SHP77 treated with DMSO at 0.1 percent for 48 hours (cell line): Measurements from ENCODE around the gene CKS1B.

Source experiments
- DNase-seq: peaks from one replicate; lab custom pipeline; 2025; lab: John Stamatoyannopoulos, UW

The CKS1B gene

DNA sequence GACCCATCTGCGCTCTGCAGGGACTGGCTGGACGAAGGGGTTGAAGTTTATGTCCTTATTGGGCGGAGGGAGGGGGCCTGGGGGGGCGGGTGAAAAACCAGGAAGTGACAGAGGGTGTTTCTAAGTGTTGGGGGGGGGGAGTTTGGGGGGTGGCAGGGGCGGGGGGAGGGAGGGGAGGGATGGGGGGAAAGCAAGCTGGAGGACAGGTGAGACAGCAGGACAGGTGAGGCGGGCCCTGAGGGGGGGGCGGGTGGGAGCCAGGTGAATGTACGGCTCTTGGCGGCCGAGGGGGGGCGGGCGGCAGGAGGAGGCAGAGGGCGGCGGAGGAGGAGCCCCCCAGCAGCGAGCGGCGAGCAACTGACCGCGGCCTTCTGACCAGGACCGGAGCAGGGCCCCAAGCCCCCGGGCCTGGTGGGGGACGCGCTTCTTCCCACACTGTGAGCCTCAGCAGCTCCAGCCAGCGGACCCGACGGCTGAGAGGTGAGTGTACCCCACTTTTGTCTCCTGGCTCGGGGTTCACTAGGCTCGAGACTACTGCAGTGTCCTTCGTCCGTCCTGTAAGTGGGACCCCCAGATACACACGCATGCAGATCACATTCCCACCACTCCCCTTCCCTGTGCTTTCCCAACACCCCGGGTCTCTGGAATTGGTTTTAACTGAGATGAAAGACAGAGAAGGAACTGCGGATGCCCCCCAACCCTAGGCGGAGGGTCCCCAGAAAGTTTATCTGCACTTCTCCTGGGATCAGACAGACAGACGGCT, 28.2 kb downstream of the CKS1B start, which contains the start of gene ZBTB7B:
Gene ZBTB7B (plus strand): TSS at position 339 of the 763 bp plus-strand sequence. CDS start 11,859 bp downstream, outside the sequence.
- DNase-seq, result no peak

DNA sequence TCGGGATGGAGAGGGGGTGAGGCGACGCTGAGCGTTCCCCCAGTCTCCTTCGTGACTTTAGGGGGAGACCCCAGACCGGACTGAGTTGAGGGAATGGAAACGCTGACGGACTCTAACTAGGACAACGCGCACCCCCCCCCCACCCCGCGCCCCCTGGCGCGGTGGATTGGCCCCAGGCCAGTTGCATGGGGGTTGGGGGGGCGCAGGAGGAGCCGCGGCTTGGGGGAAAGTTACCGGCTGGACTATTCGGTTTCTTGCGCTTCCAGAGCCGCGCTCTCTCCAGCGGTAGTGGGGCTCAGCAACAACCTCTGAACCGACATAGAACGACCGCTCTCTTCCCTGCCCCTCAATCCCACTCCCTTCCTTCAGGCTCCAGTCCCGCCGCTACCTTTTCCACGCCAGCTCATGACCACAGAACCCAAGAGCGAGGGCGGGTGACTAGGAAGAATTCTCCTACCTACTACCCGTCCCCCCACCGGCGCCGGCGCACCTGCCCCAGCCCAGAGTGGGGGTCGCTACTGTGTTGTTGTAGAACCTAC, 28.8 kb downstream of the CKS1B start:
- no peak for DNase-seq

DNA sequence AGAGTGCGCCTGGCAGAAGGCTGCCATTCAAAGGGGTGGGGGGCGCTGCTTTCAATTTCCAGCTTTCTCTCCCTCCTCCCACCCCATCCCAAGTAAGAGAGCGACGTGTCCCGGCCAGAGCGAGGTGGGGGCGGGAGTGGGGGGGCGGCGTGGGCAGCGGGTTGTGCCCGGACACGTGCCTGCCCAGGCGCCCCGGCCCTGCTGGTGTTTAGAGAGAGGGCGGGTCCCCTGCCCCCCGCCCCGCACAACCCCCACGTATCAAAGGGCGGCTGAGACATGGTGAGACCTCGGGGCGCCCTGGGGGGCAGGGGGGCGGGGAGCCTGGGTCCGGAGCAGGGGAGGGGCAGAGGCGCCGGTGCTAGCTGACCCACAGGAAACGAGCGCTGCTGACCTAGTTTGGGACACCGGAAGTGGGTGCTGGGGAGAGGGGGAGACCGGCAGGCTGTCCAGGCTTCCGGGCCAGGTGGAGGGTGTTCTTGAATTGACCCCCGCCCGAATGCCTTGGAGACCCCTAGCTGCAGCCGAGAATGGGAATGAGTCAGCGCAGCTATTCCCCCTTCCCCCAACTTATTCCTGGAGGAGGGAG, 29.4 kb downstream of the CKS1B start:
- peak; percentile 57 for DNase-seq

DNA sequence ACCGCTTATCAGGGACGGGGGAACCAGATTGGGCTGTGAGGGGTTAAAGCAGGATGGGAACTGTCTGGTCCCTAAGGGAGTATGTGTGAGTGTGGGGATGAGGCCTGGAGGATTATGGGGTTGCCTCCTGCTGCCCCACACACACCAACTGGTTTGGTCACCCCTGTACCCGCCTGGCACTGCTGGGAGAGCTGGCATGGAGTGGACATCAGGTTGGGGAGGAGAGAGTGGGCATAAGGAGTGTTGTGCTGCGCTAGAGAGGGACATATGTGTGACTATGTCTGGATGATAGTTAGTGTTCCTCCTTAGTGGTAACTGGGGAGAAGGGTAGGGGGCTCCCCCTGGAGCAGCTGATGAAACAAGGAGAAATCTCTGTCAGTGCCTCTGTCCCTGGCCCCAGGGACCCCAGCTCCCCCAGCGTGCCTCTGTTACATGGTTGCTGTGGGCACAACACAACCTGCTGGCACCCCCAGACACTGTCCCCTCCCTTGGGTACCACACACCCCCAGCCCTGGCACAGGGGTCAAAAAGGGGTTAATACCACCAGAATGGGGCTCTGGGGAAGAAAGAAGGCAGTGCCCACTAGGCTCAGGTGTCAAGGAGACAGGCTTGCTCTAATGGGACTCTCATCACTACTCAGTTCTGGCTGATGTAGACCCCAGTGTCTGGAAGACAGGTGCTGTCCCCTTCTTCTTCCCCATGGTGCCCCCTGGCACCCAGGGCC, 30.0 kb downstream of the CKS1B start:
- no peak for DNase-seq

DNA sequence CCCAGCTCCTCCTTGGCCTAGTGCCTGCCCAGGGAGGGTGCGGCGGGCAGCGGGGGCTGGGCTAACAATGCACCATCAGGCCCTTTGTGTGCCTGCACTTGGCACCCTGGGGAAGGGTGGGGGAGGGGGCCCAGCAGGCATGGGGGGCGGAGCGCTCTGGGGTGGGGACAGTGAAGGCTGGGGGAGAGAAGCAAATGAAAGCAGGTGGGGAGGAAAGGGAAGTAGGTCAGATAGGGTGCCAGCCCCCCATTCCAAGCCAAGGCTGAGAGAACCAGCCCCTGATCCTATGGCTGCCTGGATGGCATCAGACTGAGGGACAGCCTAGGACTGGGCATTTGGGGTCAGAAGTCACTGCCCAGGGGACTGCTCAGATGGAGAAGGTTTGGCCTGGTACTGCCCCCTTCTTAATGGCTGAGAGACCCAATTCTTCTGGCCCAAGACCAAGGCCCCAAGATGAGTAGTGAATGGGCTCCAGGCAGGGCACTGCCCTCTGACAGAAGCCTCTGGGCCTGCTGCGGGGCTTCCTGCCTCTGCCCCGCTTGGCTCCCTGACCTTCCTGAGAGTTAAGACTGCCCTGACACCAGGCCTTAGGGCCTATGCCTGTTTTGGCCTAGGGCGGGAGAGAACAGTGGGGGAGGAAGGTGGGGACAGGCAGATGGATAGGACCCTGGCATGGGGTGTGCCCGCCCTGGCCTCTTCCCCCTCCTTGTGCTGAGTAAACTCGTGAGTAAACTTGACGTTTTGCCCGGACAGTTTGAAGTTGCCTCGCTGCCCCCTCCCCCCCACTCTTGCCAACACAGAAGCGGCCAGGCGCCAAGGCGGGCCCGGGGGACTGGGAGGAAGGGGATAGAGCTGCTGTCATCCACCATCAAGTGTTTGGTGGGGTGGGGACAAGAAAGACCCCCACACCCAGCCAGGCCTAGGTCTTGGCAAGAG, 30.9 kb downstream of the CKS1B start:
- DNase-seq, result no peak

DNA sequence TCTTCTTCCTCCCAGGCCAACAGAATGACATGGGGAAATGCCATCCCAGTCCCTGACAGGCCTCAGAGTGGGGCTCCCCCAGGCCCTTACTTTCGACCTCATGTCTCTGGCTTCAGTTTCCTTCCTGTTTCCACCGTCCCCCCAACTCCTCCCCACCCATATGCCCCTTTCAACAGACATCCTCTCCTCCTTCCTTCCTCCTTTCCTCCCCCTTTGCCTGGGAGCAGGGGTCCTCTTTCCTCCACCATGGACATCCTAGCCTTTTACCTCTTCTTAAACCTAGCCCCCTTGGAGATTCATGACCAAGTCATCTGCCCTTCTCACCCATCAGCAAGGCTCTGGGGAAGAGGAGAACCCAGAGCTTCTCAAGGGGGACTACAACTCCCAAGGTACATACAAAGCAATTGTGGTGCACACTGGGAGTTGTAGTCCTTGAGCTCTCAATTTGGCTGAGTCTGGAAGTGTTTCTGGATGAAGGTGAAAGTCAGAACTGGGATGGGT, 32.2 kb downstream of the CKS1B start:
- DNase-seq, result no peak

DNA sequence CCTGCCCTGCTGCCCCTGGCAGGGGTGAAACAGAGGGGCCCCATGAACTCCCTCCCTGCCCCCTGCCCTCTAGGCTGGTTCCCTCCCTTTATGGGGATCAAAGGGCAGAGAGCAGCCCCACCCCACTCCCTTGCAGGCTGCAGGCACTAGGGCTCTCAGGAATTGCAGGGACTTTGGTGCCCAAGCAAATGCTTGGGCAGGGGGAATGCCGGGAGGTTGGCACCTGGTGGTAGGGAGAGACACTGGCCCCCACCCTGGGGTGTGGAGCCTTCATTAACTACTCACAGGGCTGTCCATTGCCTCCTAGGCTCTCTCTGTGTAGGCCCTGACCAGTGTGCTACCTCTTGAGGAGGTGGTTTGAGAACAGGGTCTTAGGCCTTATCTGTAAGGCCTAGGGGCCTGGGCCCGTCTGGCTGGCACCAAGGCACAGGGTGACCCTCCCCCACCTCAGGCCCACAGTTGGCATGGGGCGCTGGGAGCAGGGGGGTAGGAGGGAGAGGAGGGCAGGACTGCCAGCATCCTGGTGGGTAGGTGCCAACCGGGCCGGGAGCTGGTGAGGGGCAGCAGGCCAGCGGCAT, 32.9 kb downstream of the CKS1B start:
- no peak for DNase-seq

DNA sequence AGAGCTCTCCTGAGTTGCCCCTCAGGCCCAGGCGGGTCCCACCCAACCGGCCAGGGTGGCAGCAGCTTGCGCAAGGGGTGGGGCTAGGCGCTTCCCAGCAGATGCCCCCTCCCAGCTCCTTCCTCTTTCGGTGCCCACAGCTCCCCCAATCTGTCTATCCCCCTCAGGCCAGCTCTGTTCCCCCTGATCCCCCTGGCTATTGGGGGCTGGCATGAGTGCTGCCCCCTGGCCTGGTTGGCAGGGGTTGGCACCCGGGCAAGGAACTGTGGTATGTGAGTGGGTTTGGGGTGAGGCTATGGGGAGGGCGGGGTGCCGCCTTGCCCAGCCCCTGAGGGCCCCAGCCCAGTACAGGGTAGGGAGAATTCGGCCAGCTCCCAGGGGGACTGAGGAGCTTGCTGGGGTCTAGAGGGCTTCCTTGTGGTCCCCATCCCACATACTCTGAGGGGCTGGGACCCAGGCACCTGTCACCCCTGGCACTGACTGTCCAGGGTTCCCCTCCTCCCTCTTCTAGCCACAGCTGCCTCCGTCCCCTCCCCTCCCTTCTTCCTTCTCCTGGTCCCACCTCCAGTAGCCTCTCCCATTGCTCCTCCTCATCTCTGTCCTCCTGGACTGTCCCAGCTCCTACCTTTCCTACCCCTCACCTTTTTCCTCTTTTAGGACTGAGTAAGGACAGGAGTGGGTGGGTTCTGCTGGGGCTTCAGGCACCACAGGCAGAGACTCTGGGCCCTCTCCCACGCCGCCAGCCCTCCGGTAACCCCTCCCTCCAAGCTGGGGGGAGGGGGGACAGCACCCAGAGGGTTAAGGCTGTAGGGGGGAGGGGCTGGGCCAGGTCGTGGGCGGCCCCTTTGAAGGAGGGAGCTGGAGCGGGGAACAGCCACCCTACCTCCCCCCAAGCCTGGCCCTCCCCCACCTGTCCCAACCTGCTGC, 33.8 kb downstream of the CKS1B start:
- DNase-seq, result no peak

DNA sequence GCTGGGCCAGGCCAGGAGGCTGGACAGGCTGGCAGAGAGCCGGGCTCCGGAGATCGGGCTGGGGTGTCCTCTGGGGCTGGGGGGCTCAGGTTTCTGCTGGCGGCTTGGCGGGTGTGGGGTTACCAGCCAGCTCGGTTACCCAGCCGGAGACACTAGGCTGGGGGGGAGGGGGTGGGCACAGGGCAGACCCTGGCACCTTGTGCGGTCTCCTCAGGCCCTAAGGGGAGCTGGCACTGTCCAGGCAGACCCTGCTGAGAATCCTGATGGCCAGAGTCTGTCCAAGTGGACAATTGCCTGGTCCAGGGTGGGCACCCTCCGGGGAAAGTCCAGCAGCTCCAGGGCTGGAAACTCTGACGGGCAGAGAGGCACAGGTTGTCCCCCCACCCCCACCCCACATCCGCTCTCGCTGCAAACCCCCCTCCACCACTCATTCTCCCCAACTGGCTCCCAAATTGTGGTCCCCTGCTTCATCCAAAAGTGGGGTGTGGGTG, 34.8 kb downstream of the CKS1B start:
- DNase-seq, result no peak

DNA sequence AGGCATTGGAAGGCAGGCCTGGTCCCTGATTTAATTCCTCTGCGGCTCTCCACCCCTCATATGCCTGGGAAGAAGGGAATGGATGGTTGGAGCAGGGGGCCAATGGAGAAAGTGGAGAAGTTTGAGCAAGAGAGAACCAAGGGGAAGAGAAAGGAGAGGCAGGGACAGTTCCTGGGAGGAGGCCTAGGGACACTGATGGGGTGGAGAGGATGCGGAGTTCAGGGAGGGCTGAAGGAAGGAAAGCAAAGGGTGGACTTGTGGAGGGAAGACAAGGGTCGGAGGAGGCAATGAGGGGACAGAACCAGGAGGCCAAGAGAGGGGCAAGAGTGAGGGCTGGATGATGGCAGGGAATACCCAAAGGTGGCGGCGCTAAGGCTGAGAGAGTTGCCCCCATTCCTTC, 35.3 kb downstream of the CKS1B start:
- DNase-seq, result no peak

DNA sequence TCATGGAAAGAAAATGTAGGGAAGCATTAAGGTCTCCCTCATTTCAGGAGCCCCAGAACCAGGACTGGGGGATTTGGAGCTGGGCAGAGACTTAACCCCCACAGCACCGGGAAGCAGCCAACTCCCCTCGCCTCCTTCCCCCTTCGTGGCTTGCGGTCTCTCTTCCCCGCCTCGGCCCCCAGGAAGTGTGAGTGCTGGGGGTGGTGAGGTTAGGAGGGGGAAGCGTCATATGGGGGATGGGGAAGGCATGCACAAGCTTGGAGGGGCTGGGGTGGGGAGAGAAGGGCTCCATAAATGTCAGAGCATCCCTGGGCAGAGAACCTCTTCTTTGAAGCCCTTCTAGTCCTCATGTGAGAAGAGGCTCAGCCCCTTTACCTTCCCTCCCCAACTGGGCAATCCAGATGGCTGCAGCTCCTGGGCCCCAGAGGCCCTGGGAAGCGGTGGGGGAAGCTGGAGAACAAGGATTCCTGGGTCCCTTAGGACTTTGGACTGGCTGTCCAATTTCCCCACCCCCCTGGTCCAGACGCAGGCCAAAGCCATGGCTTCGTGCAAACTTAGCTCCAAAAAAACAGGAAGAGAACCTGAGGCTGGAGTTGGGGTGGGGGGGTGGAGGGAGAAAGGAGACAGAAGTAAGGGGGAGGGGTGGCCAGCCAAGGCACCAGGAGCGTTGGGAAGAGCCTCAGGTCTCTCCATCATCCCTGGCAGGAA, 35.9 kb downstream of the CKS1B start:
- DNase-seq, result no peak

DNA sequence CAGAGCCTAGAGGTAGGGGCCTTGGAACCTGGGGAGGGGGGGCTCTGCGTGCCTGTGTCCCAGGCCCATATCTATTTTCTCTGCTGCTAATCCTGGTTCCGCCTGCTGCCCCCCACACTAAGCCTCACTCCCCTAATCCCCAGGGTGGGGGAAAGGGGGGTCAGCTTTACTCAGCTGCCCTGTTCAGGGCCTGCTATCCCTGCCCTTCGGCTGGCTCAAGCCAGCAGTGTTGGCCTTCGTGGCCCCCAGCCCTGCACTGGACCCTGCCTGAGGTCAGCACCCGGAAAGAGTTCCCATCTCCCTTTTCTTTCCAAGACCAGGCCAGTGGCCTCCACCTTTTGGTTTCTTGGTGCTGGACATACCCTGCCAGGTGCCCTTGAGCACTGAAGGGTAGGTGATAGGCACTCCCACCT, 36.5 kb downstream of the CKS1B start:
- DNase-seq, result no peak

DNA sequence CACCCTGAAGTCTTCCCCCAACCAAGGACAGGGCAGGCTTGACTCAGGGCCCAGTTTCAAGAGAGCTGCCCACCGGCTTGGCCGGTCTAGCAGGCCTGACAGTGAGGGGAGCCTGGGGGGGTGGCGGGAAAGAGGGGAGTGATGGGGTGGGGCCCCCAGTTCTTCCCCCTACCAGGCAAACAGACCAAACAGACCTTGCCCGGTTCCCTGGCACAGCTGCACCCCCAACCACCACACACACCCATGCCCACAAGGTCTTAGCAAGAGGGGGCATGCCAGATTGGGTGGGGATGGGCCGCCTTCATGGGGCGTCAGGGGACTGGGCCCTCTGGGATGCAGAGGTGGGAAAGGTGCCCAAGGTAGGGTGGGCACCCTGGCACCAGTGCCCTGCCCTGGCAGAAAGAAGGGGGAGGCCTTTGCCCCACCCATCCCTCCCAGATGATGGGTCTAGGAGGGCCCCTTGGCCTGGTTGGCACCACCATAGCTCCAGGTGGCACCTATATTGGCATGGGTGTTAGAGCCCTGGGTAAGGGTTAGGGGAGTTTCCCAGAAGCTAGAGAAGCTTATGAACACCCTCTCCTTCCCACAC, 37.0 kb downstream of the CKS1B start:
- DNase-seq, result no peak

DNA sequence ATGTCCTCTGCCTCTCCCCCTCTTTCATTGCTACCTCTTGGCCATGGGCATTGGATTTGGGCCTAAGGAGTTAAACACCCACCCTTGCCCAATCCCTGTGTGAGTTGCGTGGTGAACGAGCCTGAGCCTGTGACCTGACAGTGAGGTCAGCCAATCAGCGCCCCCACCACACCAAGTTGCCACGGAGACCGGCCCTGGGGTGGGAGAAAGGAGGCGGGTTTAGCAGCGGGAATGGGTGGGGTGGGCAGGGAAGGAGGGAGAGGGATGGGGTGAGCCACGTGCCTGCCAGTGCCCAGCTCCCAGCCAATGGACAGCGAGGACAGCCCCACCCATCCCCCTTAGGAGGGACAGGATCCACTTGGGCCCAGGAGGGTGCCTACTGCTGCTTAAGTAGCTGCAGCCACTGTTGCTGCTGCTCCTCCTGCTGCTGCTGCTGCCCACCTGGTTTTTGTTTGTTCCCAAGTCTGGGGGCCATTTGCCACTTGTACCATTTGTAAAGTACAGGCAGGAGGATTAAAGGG, 37.6 kb downstream of the CKS1B start:
- no peak for DNase-seq

DNA sequence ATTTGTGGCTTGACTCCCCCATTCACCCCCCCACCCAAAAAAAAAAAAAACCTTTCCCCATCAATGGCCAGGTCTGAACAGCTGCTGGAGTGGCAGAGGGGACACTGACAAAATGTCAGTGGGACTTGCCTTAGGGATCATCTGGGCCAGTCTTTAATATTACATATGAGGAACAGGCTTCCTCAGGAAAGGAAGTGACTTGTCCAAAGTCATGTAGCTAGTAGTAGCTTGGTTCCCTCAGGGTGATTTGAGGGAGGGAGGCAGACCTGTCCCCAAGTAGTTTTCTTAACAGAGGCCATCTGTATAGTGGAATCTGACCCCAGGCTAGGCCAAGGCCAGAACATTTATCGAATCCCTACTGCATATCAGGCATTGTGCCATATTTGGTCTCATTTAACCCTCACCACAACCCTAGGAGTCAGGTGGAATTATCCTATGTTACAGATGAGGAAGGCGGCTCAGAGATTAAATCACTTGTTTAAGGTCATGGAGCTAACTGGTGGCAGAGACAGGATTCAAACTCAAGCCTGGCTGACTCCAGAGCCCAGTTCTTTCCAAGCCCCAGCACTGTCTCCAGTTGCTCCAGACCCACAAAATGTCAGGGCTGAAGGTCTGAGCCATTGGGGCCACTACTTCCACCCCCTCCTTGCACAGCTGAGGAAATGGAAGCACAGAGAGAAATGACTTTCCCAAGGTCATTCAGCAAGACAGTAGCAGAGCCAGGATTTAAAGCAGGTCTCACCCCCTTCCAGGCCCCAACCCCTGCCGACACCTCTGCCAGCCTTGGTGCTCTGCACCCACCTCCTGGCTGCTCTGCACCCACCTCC, 38.5 kb downstream of the CKS1B start:
- DNase-seq, result no peak

DNA sequence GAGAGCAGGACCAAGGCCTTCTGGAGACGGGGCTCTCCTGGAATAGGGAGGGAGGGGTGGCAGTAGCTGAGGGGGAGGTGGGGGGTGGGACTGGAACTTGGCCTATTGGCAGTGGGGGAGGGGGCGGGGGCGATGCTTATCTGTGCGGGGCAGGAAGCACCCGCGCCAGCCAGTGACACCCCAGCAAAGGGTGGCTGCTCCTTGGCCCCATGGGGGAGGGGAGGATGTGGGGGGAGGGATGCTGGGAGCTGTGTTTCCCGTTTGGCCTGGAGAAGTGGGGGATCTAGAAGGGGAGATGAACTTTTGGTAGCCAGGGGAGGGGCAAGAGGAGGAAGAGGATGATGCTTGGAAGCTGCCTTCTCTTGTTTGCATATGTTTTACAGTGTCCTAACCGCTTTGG, 39.2 kb downstream of the CKS1B start:
- DNase-seq, result no peak

DNA sequence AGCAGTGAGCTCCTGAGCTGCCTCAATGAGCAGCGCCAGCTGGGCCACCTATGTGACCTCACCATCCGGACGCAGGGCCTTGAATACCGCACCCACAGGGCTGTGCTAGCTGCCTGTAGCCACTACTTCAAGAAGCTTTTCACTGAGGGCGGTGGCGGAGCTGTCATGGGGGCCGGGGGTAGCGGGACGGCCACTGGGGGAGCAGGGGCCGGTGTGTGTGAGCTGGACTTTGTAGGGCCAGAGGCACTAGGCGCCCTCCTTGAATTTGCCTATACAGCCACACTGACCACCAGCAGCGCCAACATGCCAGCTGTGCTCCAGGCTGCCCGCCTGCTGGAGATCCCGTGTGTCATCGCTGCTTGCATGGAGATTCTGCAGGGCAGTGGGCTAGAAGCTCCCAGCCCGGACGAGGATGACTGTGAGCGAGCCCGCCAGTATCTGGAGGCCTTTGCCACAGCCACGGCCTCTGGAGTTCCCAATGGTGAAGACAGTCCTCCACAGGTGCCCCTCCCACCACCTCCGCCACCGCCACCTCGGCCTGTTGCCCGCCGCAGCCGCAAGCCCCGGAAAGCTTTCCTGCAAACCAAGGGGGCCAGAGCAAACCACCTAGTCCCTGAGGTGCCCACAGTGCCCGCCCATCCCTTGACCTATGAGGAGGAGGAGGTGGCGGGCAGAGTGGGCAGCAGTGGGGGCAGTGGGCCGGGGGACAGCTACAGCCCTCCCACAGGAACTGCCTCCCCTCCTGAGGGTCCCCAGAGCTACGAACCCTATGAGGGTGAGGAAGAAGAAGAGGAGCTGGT, 40.4 kb downstream of the CKS1B start:
- no peak for DNase-seq
